Posterior vena cava (tissue), 2 donors: ENCODE data around the gene LRR1. TPM values are rescaled to one million over a fixed set of nuclear protein-coding genes. Genes with fewer than 3 reads are reported as not detected.

ENCODE experiments used
- DNase-seq: peaks from one replicate; pipeline ENCODE4 v3.0.0-alpha.2; 2020; ENCODE audit warnings: low spot score
- intact Hi-C, 2 donors: fragments of 100-400 bp; cut with DNase I; formaldehyde crosslinking; loops; one replicate each; pipeline versions ENCODE4 v1.14.1 to v1.14.2; 2022 to 2023
- long read RNA-seq, 2 donors: library from polyadenylated mRNA; unstranded; transcript quantifications; one replicate each; pipeline ENCODE4 v2.0.0, GENCODE V29; 2020 to 2021
- total RNA-seq, 2 donors: library from RNA; stranded (reverse); fragmentation: NEBNext Ultra II Directional; extraction: Animal tissue kit (Norgen Biotek cat#: 25700); gene quantifications; one replicate each; pipeline ENCODE4 v1.2.1, GENCODE V29; 2021
- donor health status: DM: yes; HTN: yes; CAD: no.
- donor health status: DM: yes; HTN: yes; CAD: no.

Gene LRR1
- 1 to 10 TPM; 7.1 to 8.5 TPM for total RNA-seq
- long read RNA-seq, donor 1, partial matches to known transcripts = 0 of 1 reads
- long read RNA-seq, donor 1, other reads (novel, unspliced or antisense) = 1 of 1 reads
- long read RNA-seq, donor 2, transcript LRR1-201 (4 exons, 1,745 nt) = major isoform, 8 of 10 reads
- long read RNA-seq, donor 2, partial matches to known transcripts = 0 of 10 reads
- long read RNA-seq, donor 2, other reads (novel, unspliced or antisense) = 2 of 10 reads

- intact Hi-C loops = no loop called here
- DNase-seq = peak; percentile 96
These were observed at the start of gene LRR1 for GRCh38 chr14:49598485-49599300. LRR1 (plus strand) TSS chr14:49598940; CDS start chr14:49599021, 81 bp downstream.

- DNase-seq = no peak
- intact Hi-C loops = no loop called here
These were observed 49.3 kb upstream of the LRR1 start for GRCh38 chr14:49549446-49549845.

- intact Hi-C loops = no loop called here
These were observed 48.9 kb upstream of the LRR1 start for GRCh38 chr14:49549881-49550280.

GRCh38 chr14:49550286-49551184 lies 48.2 kb upstream of the LRR1 start:
- intact Hi-C loops = no loop called here
- DNase-seq = no peak

More at GRCh38 chr14:49549881-49550280, 48.9 kb upstream of the LRR1 start:
- DNase-seq = no peak

- no peak for DNase-seq
- intact Hi-C loops = no loop called here
These were observed 47.2 kb upstream of the LRR1 start for GRCh38 chr14:49551569-49551968.

GRCh38 chr14:49553106-49553505 lies 45.6 kb upstream of the LRR1 start:
- no peak for DNase-seq
- intact Hi-C loops = no loop called here

GRCh38 chr14:49553892-49554291 lies 44.8 kb upstream of the LRR1 start:
- intact Hi-C loops = no loop called here

GRCh38 chr14:49559979-49560768 lies 38.6 kb upstream of the LRR1 start:
- no peak for DNase-seq
- intact Hi-C loops = no loop called here

More at GRCh38 chr14:49553892-49554291, 44.8 kb upstream of the LRR1 start:
- no peak for DNase-seq

GRCh38 chr14:49566714-49567113 lies 32.0 kb upstream of the LRR1 start:
- DNase-seq = no peak
- intact Hi-C loops = no loop called here

- DNase-seq = no peak
- intact Hi-C loops = no loop called here
These were observed 29.5 kb upstream of the LRR1 start for GRCh38 chr14:49569281-49569680.

GRCh38 chr14:49574038-49574437 lies 24.7 kb upstream of the LRR1 start:
- DNase-seq = no peak
- intact Hi-C loops = no loop called here

- intact Hi-C loops = no loop called here
- DNase-seq = no peak
These were observed 20.6 kb upstream of the LRR1 start for GRCh38 chr14:49578141-49578540.

- intact Hi-C loops = no loop called here
- no peak for DNase-seq
These were observed 18.9 kb upstream of the LRR1 start for GRCh38 chr14:49579841-49580240.

GRCh38 chr14:49581209-49582112 lies 17.3 kb upstream of the LRR1 start:
- DNase-seq = no peak
- intact Hi-C loops = no loop called here

- DNase-seq = no peak
- intact Hi-C loops = no loop called here
These were observed 16.4 kb upstream of the LRR1 start for GRCh38 chr14:49582113-49582977.

- intact Hi-C loops = no loop called here
- no peak for DNase-seq
These were observed 15.1 kb upstream of the LRR1 start for GRCh38 chr14:49583629-49584028.

- no peak for DNase-seq
- intact Hi-C loops = no loop called here
These were observed 14.7 kb upstream of the LRR1 start for GRCh38 chr14:49584058-49584457.
